GM21526 (cell line): ENCODE measurements around the gene MAPT.

Experiments
- ATAC-seq: cut with Tn5 transposase; IDR thresholded peaks from one replicate; pipeline ENCODE4 v1.9.1; 2021; ENCODE audit warnings: moderate library complexity; ENCODE audit not compliant: unreplicated experiment, low FRiP score

Gene MAPT

GRCh38 chr17:45894022-45894784, at the start of gene MAPT:
Gene MAPT, plus strand, starts transcription at chr17:45894554. Its CDS starts 67,784 bp downstream, at chr17:45962338.
- peak; percentile 77 for ATAC-seq

GRCh38 chr17:45844695-45845375, 49.5 kb upstream of the MAPT start, which contains the start of gene SPPL2C:
Gene SPPL2C, plus strand, starts transcription at chr17:45844881. Its CDS starts 26 bp downstream, at chr17:45844907.
- no peak for ATAC-seq

- no peak for ATAC-seq
These were observed 48.8 kb upstream of the MAPT start for GRCh38 chr17:45845376-45846185.

- ATAC-seq = no peak
These were observed 48.1 kb upstream of the MAPT start for GRCh38 chr17:45846223-45846622.

GRCh38 chr17:45846646-45847045, 47.7 kb upstream of the MAPT start:
- ATAC-seq = no peak

GRCh38 chr17:45847101-45847500, 47.3 kb upstream of the MAPT start:
- ATAC-seq = no peak

GRCh38 chr17:45847747-45848146, 46.6 kb upstream of the MAPT start:
- no peak for ATAC-seq

GRCh38 chr17:45848405-45848804, 45.9 kb upstream of the MAPT start:
- no peak for ATAC-seq

- ATAC-seq = no peak
These were observed 45.4 kb upstream of the MAPT start for GRCh38 chr17:45848868-45849535.

GRCh38 chr17:45849536-45849990, 44.8 kb upstream of the MAPT start:
- ATAC-seq = no peak

- ATAC-seq = no peak
These were observed 44.3 kb upstream of the MAPT start for GRCh38 chr17:45850011-45850410.

- no peak for ATAC-seq
These were observed 43.9 kb upstream of the MAPT start for GRCh38 chr17:45850468-45850867.

- no peak for ATAC-seq
These were observed 43.3 kb upstream of the MAPT start for GRCh38 chr17:45851022-45851421.

- ATAC-seq = no peak
These were observed 42.9 kb upstream of the MAPT start for GRCh38 chr17:45851464-45851863.

GRCh38 chr17:45851873-45852272, 42.5 kb upstream of the MAPT start:
- ATAC-seq = no peak

- no peak for ATAC-seq
These were observed 41.6 kb upstream of the MAPT start for GRCh38 chr17:45852535-45853297.

GRCh38 chr17:45854209-45854608, 40.1 kb upstream of the MAPT start:
- no peak for ATAC-seq

GRCh38 chr17:45855691-45856336, 38.5 kb upstream of the MAPT start:
- no peak for ATAC-seq

GRCh38 chr17:45857977-45858708, 36.2 kb upstream of the MAPT start:
- no peak for ATAC-seq
